Posterior cingulate gyrus (tissue), 11 donors: ENCODE measurements around the gene PTGER1.

Source experiments
- DNase-seq, 10 donors: peaks; one replicate each; pipeline versions ENCODE4 v3.0.0 to v3.0.0-alpha.2; 2020 to 2021; ENCODE audit warnings: mixed read lengths in 3 of 10
- intact Hi-C: fragments of 100-400 bp; cut with DNase I; formaldehyde crosslinking; loops from one replicate; pipeline ENCODE4 v1.15.1; 2023

PTGER1 gene

GRCh38 chr19:14503285-14503684, 28.1 kb upstream of the PTGER1 start:
- intact Hi-C loops: no loop called here
- DNase-seq: no peak

GRCh38 chr19:14502334-14503092, 27.4 kb upstream of the PTGER1 start:
- intact Hi-C loops: no loop called here
- no peak for DNase-seq

DNA sequence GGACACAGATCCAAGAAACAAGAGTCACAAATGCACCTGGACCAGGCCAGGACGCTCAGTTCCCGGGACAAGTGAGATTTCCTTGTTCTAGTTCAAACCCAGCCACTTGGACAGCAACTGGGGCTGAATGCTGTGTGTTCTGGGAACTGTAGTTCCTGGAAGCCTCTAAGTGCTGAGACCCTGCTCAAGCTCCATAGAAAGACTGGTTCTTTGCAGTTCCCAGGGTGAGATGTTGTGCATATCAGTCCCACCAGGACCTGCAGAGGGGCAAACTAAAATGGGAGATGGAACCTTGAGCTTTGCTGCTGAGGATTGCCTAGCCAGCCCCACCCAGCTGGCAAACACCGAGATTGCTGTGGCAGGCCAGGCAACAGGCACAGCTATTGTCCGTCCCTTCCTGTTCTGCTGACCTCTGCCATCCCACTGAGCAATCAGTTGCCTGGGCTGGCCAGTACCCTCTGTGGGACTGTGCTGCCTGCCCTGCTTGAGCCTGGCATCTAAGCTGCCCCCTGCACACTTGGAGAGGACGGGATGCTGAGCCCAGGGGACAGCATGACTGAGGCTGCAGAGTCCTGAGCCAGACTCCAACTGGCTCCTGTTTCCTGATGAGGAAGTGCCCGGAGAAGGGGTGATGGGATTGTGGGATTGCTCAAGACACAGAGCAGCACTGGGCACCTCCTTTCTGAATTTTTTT, 22.2 kb upstream of the PTGER1 start:
- DNase-seq: peak in 8 of 10 donors; percentile 27 to 93 (median 64)
- intact Hi-C loops: loop anchor here (2.0 kb wide), 1 partner anchor 19 kb away; no protein-coding TSS in a partner anchor

GRCh38 chr19:14496834-14497227, 21.7 kb upstream of the PTGER1 start:
- intact Hi-C loops: loop anchor here (2.0 kb wide), 1 partner anchor 20 kb away; no protein-coding TSS in a partner anchor

GRCh38 chr19:14496029-14496833, 21.1 kb upstream of the PTGER1 start, which contains the start of gene GIPC1:
TSS of gene GIPC1 (minus strand) at chr19:14496127. CDS start at chr19:14482976, 13,151 bp downstream.
- intact Hi-C loops: loop anchor here (2.0 kb wide), 1 partner anchor 21 kb away; no protein-coding TSS in a partner anchor
- DNase-seq: peak; percentile 96 to 100 (median 98)

More at GRCh38 chr19:14496834-14497227, 21.7 kb upstream of the PTGER1 start:
- no peak for DNase-seq

GRCh38 chr19:14495672-14496028, 20.5 kb upstream of the PTGER1 start:
- intact Hi-C loops: loop anchor here (2.0 kb wide), 1 partner anchor 21 kb away; no protein-coding TSS in a partner anchor
- DNase-seq: no peak

DNA sequence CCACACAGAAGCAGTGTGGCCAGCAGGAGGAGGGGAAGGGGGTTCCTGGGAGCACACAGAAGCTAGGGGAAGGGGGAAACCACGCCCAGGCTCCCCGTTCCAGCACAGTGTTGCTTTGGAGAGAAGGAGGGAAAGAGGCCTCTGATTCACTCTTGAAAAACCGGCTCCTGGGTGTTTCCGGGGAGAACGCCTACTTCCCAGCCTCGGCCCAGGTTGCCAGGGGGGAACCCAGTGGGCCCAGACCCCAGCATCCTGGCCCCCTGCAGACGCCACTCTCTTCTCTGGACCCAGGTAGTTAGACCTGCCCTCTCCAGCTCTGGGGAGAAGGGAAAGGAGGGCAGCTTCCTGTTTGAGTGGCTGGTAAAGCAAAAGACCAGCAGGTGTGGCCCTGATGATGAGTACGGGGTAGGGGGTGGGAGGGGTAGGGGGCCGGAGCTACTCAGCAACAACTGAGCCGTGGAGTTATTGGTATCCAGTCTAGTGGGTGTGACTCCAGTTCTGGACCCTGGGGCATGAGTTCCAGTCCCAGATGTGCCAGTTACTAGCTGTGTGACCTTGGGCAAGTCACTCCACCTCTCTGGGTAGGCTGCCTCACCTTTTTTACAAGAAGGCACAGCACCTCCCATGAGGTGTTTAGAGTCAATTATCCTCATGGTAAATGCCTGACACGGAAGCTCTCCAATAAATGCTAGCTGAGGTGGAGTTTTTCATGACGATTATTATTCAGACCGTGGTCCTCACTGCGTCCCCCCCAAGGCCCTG, 19.9 kb upstream of the PTGER1 start:
- DNase-seq: no peak
- intact Hi-C loops: no loop called here

DNA sequence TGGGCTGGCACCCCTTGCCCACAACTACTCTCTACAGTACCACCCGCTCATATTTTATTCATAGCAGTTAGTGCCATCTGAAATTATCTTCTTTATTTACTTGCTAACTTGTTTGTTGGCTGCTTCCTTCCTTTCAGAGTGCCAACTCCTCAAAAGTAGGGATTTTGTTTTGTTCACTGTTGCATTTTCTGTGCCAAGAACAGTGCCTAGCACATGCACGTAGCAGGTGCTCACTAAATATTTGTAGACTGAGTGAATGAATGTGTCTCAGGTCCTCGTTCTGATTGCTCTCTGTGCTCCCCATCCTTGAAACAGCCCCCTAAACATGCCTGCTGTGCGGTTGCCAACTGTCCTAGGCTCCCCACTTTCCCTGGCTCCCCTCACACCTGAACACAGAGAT, 19.3 kb upstream of the PTGER1 start:
- no peak for DNase-seq
- intact Hi-C loops: no loop called here

DNA sequence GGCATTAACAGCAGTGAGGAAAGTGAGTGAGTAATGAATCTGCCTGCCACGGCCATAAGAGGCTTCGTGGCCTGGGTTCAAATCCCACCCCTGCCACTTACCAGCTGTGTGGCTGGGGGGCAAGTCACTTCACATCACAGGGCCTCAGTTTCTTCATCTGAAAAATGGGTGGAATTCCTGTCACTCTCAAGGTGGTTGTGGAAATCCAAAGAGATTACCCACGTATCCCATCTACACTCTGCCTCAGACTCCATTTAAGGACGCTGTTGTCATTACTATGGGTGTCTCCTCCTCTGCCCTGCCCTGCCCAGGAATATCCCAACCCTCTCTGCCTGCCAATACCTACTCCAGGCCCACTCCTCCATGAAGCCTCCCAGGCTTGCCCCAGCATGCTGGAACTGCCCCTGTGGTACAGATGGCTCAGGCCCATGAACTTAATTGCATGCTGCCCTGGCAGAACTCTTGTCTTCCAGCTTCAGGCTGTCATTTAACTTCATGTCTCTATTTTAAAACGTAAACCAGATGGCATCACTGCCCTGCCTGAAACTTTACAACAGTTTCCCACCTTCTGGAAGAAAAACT, 17.7 kb upstream of the PTGER1 start:
- no peak for DNase-seq
- intact Hi-C loops: no loop called here

DNA sequence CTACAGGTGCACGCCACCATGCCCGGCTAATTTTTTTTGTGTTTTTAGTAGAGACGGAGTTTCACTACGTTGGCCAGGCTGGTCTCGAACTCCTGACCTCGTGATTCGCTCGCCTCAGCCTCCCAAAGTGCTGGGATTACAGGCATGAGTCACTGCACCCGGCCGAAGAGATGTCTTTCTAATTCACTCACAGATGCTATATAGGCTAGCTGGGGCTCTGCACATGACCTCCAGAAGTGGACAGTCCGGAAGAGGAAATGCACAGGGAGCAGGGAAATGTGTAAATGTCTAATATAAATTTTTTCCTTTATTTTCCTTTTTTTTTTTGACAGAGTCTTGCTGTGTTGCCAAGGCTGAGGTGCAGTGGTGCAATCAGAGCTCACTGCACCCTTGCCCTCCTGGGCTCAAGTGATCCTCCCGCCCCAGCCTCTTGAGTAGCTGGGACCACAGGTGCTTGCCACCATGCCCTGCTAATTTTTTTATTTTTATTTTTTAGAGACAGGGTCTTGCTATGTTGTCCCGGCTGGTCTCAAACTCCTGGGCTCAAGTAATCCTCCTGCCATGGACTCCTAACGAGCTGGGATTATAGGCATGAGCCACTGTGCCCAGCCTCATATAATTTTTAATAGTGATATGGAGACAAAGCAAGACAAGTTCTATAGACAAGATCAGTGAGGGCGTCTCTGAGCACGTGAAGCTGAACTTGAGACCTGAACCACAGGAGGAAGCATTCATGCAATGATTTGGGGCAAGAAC, 12.4 kb upstream of the PTGER1 start:
- intact Hi-C loops: no loop called here
- no peak for DNase-seq

DNA sequence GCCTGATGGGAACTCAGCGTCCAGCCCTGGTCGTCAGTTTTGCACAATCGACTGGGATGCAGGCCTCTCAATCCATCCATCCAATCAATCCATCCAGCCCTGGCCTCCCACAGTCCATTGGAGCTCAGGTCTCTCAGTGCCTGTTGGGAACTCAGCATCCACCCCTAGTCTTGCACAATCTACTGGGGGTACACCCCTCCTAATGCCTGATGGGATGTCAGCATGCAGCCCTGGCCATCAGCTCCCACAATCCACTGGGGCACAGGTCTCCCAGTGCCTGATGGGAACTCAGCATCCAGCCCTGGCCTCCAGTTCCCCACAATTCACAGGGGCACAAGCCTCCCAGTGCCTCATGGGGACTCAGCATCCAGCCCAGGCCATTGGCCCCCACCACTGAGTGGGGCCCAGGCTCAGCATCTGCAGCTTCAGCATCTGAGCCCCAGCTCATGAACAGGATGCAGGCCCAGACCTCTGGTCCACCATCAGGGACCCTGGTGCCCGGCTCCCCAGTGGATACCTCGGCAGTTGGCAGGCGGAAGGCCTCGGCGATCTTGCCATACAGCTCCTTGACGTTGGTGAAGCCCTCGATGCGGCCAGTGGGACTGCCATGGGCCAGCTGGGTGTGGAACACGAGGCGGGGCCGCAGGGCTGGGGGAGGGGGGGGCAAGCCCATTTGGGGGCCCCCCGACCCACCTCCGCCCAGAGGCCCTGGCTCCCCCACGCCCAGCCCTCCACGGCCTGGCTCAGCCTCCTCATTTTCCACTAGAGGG, 7.2 kb upstream of the PTGER1 start:
- peak in 1 of 10 donors; percentile 72 for DNase-seq
- intact Hi-C loops: no loop called here

DNA sequence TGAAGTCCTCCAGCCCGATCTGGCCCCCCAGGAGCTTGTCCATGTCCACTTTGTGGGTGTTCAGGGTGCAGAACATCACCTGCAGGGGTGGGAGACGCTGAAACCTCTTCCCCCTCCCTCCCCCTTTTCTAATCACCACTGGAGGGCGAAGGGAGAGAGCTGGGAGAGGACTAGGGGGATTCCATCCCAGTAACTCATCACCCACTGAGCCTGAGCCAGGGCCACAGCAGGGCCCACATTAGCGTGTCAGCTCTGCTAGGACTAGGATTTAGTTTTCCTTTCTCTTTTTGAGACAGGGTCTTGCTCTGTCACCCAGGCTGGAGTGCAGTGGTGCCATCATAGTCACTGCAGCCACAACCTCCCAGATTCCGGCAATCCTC, 5.5 kb upstream of the PTGER1 start:
- no peak for DNase-seq
- intact Hi-C loops: no loop called here

- intact Hi-C loops: no loop called here
- DNase-seq: peak in 7 of 10 donors; percentile 39 to 94 (median 59)
These were observed 5.0 kb upstream of the PTGER1 start for GRCh38 chr19:14479975-14480699.

DNA sequence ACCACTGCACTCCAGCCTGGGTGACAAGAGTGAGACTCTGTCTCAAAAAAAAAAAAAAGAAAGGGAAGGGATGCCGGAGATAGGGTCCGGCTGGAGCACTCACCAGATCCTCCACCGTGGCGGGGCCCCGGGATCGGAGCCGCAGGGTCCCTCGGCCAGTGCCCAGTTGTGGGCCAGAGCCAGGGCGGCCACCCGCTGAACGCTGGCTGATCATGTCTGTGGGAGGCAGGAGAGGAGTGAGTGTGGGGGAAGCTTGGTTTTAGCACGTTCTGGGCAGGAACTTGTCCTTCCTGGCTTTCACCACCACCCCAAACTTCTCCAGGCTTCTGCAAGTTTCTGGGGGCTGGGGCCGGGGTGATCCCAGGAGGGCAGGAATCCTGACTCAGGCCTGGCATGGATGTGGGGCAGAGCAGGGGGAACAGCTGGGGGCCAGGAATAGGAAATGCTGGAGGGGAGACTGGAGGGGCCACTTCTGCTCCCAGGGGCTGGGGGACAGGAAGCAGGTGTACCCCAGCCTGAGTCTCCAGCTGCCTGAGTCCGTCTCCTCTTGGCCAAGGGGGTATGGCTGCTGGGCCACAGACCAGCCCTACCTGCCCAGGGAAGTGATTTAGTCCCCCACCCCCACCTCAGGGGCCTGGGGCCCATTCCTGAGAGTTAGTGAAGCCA, 4.3 kb upstream of the PTGER1 start:
- peak in 1 of 10 donors; percentile 70 for DNase-seq
- intact Hi-C loops: no loop called here

- intact Hi-C loops: no loop called here
- DNase-seq: peak in 1 of 10 donors; percentile 52
These were observed 3.0 kb upstream of the PTGER1 start for GRCh38 chr19:14478113-14478545.

- peak in 1 of 10 donors; percentile 18 for DNase-seq
These were observed 2.4 kb upstream of the PTGER1 start for GRCh38 chr19:14477418-14478112.

More at GRCh38 chr19:14477418-14478112, 2.4 kb upstream of the PTGER1 start:
- intact Hi-C loops: no loop called here
